Activated T-cell treated with anti-CD3 and anti-CD28 coated beads, Interleukin-2, amount 50 U/mL, for 1 hour (primary cell): ENCODE measurements around the gene PLK4.
"Not testable (repeated sequence)": the region's sequence is repeated elsewhere in the genome, so short reads cannot be mapped to it uniquely, and the experiment has no call there.

ENCODE experiments used
- DNase-seq: peaks from one replicate; pipeline ENCODE4 v3.0.0-alpha.2; 2020

The PLK4 gene

GRCh38 chr4:127880763-127881562 lies at the start of gene PLK4:
TSS of gene PLK4 (plus strand) at chr4:127880893. CDS start at chr4:127881135, 242 bp downstream.
- peak; percentile 91 for DNase-seq

- no peak for DNase-seq
These were observed 48.1 kb upstream of the PLK4 start for GRCh38 chr4:127832585-127832984.

- DNase-seq = no peak
These were observed 36.7 kb upstream of the PLK4 start for GRCh38 chr4:127843704-127844600.

GRCh38 chr4:127844601-127845116 lies 36.0 kb upstream of the PLK4 start:
- no peak for DNase-seq

- no peak for DNase-seq
These were observed 34.6 kb upstream of the PLK4 start for GRCh38 chr4:127846061-127846460.

GRCh38 chr4:127846765-127847164 lies 33.9 kb upstream of the PLK4 start:
- no peak for DNase-seq

- no peak for DNase-seq
These were observed 31.0 kb upstream of the PLK4 start for GRCh38 chr4:127849505-127850234.

- DNase-seq = no peak
These were observed 28.0 kb upstream of the PLK4 start for GRCh38 chr4:127852661-127853060.

GRCh38 chr4:127856196-127856812 lies 24.4 kb upstream of the PLK4 start:
- DNase-seq = no peak

- DNase-seq = no peak
These were observed 23.8 kb upstream of the PLK4 start for GRCh38 chr4:127856813-127857447.

- DNase-seq = no peak
These were observed 23.1 kb upstream of the PLK4 start for GRCh38 chr4:127857641-127858040.

GRCh38 chr4:127868196-127868595 lies 12.5 kb upstream of the PLK4 start:
- DNase-seq = no peak

- DNase-seq = no peak
These were observed 10.4 kb upstream of the PLK4 start for GRCh38 chr4:127870281-127870680.

- no peak for DNase-seq
These were observed 10.0 kb upstream of the PLK4 start for GRCh38 chr4:127870688-127871087.

- no peak for DNase-seq
These were observed 4.9 kb upstream of the PLK4 start for GRCh38 chr4:127875791-127876190.

- no peak for DNase-seq
These were observed 821 bp downstream of the PLK4 start for GRCh38 chr4:127881563-127881864.

- no peak for DNase-seq
These were observed 7.9 kb downstream of the PLK4 start for GRCh38 chr4:127888559-127888958.

- no peak for DNase-seq
These were observed 9.2 kb downstream of the PLK4 start for GRCh38 chr4:127889903-127890302.

- no peak for DNase-seq
These were observed 15.4 kb downstream of the PLK4 start for GRCh38 chr4:127896069-127896468.

- DNase-seq = no peak
These were observed 15.8 kb downstream of the PLK4 start for GRCh38 chr4:127896528-127896927.

- DNase-seq = not testable (repeated sequence)
These were observed 19.0 kb downstream of the PLK4 start for GRCh38 chr4:127899682-127900081.

- DNase-seq = no peak
These were observed 24.3 kb downstream of the PLK4 start for GRCh38 chr4:127905029-127905428.
